HEK293T (cell line): ENCODE results near the gene CTH.

Experiments used
- ARNT ChIP-seq: fragments of 450-650 bp; IDR thresholded peaks from 2 replicates; pipeline ENCODE4 v1.6.1; 2017; ENCODE audit warnings: mild to moderate bottlenecking
- ELF4 ChIP-seq: fragments of 450-650 bp; IDR thresholded peaks from 2 replicates; pipeline ENCODE4 v1.6.1; 2017; ENCODE audit warnings: antibody characterized with exemption
- FOXA1 ChIP-seq: fragments of 450-650 bp; IDR thresholded peaks from 2 replicates; pipeline ENCODE4 v1.6.1; 2016; ENCODE audit warnings: mild to moderate bottlenecking
- L3MBTL2 ChIP-seq: fragments of 450-650 bp; conservative IDR thresholded peaks from 2 replicates; pipeline ENCODE4 v1.6.1; 2016; ENCODE audit warnings: mild to moderate bottlenecking
- SUZ12 ChIP-seq: fragments of 450-650 bp; IDR thresholded peaks from 2 replicates; pipeline ENCODE4 v1.6.1; 2016; ENCODE audit warnings: mild to moderate bottlenecking
- TARDBP ChIP-seq: fragments of 450-650 bp; IDR thresholded peaks from 2 replicates; pipeline ENCODE4 v1.6.1; 2016

- TF ChIP-seq L3MBTL2 (no peak), TARDBP (no peak), ARNT (no peak), SUZ12 (no peak), FOXA1 (no peak), ELF4 (no peak)
Measured at GRCh38 chr1:70376196-70376595, 34.9 kb upstream of the CTH start.
